Activated CD8-positive, alpha-beta memory T cell treated with anti-CD3 and anti-CD28 coated beads, Interleukin-2, amount 10 ng/mL, durations not matched to agents 7 days and 5 days (primary cell): ENCODE data around the gene PDK2. TPM values are rescaled to one million over a fixed set of nuclear protein-coding genes. Genes with fewer than 3 reads are reported as not detected.

Experiments used
- ATAC-seq: fragments of 150-1000 bp; cut with Tn5 transposase; one replicate; pipeline ENCODE4 v1.10.0; 2021; ENCODE audit warnings: moderate library complexity
- CTCF ChIA-PET: fragments of 350-600 bp; sonication (Branson Sonifier 250); formaldehyde crosslinking; loops from one replicate; lab custom pipeline; 2021; ENCODE audit warnings: antibody characterized with exemption; lab: Charles Lee
- DNase-seq: peaks from one replicate; pipeline ENCODE4 v3.0.0-alpha.2; 2020
- H3K27ac Mint-ChIP-seq: one replicate; pipeline ENCODE4 v1.8.0; 2021; ENCODE audit warnings: mild to moderate bottlenecking, mixed read lengths
- H3K27me3 Mint-ChIP-seq: one replicate; pipeline ENCODE4 v1.8.0; 2021; ENCODE audit warnings: mixed read lengths
- H3K36me3 Mint-ChIP-seq: one replicate; pipeline ENCODE4 v1.8.0; 2021; ENCODE audit warnings: mild to moderate bottlenecking, mixed read lengths
- H3K4me1 Mint-ChIP-seq: one replicate; pipeline ENCODE4 v1.8.0; 2021; ENCODE audit warnings: mixed read lengths
- H3K4me3 Mint-ChIP-seq: one replicate; pipeline ENCODE4 v1.8.0; 2021; ENCODE audit warnings: mild to moderate bottlenecking, moderate library complexity, mixed read lengths
- H3K9me3 Mint-ChIP-seq: one replicate; pipeline ENCODE4 v1.8.0; 2022; ENCODE audit warnings: low read depth, mixed read lengths
- total RNA-seq, 2 experiments: library from RNA; stranded (reverse); gene quantifications; one replicate each; pipeline ENCODE4 v1.2.3, GENCODE V29; 2021

Gene PDK2
- total RNA-seq, 2 experiments from 2014 or later: 13.6 to 20.9 TPM

- peaks cover 11% of the 10 kb centered on the region for H3K36me3 Mint-ChIP-seq
- no peak for DNase-seq
- peaks cover 3% of the 10 kb centered on the region for H3K9me3 Mint-ChIP-seq
- H3K27ac Mint-ChIP-seq: no peak overlapping the region
- H3K4me3 Mint-ChIP-seq: no peak overlapping the region
- no peak for ATAC-seq
- peaks cover 2% of the 10 kb centered on the region for H3K4me1 Mint-ChIP-seq
- CTCF ChIA-PET: interaction anchor here (1.2 to 2.8 kb wide), 3 partner anchors 12 to 41 kb away, joined by 3 to 8 read pairs (median 5); partner anchors contain the start of gene ITGA3
- H3K27me3 Mint-ChIP-seq: no peaks in the 10 kb centered on the region
Measured at GRCh38 chr17:50075446-50076032, 19.6 kb upstream of the PDK2 start.

GRCh38 chr17:50076221-50076590 is 18.9 kb upstream of the PDK2 start:
- CTCF ChIA-PET: interaction anchor here (1.2 to 1.4 kb wide), 2 partner anchors 11 to 41 kb away, joined by 3 to 5 read pairs; no protein-coding TSS in a partner anchor
- peaks cover 2% of the 10 kb centered on the region for H3K4me1 Mint-ChIP-seq
- H3K36me3 Mint-ChIP-seq: peaks cover 8% of the 10 kb centered on the region
- peaks cover 3% of the 10 kb centered on the region for H3K9me3 Mint-ChIP-seq
- no peak for ATAC-seq
- no peaks in the 10 kb centered on the region for H3K27me3 Mint-ChIP-seq
- DNase-seq: no peak
- no peak overlapping the region for H3K4me3 Mint-ChIP-seq
- H3K27ac Mint-ChIP-seq: no peak overlapping the region

GRCh38 chr17:50076591-50077235 is 18.4 kb upstream of the PDK2 start:
- H3K4me3 Mint-ChIP-seq: no peak overlapping the region
- peaks cover 2% of the 10 kb centered on the region for H3K4me1 Mint-ChIP-seq
- peaks cover under 1% of the 10 kb centered on the region for H3K9me3 Mint-ChIP-seq
- DNase-seq (no peak), ATAC-seq (no peak)
- no peak overlapping the region for H3K27ac Mint-ChIP-seq
- peaks cover 6% of the 10 kb centered on the region for H3K36me3 Mint-ChIP-seq
- no peaks in the 10 kb centered on the region for H3K27me3 Mint-ChIP-seq
- CTCF ChIA-PET: interaction anchor here (1.2 to 2.9 kb wide), 4 partner anchors 11 to 42 kb away, joined by 3 to 16 read pairs (median 6); no protein-coding TSS in a partner anchor

DNA sequence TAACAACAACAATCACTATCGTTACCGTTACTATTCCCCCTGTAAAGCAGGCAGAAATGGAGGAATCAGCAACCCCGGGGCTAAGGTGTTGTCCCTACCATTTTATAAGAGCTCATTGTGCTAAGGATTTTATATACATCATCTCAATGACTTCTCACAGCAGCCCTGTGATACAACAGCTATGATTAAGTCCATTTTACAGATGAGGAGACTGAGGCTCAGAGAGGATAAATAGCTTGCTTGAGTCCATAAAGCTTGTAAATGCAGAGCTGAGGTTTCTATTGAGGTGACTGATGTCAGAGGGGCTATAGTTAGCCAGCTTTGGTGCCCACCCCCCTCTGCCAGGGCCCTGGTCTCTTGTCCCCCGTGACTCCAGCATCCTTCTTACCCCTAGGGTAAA is 16.7 kb upstream of the PDK2 start:
- Mint-ChIP-seq H3K9me3 (no peaks in the 10 kb centered on the region), H3K36me3 (peaks cover 3% of the 10 kb centered on the region), H3K27me3 (no peaks in the 10 kb centered on the region), H3K4me3 (no peak overlapping the region), H3K27ac (no peak overlapping the region), H3K4me1 (no peaks in the 10 kb centered on the region)
- ATAC-seq (no peak), DNase-seq (no peak)
- CTCF ChIA-PET: interaction anchor here (0.8 to 2.9 kb wide), 5 partner anchors 9 to 80 kb away, joined by 3 to 16 read pairs (median 8); partner anchors contain the start of gene ITGA3

DNA sequence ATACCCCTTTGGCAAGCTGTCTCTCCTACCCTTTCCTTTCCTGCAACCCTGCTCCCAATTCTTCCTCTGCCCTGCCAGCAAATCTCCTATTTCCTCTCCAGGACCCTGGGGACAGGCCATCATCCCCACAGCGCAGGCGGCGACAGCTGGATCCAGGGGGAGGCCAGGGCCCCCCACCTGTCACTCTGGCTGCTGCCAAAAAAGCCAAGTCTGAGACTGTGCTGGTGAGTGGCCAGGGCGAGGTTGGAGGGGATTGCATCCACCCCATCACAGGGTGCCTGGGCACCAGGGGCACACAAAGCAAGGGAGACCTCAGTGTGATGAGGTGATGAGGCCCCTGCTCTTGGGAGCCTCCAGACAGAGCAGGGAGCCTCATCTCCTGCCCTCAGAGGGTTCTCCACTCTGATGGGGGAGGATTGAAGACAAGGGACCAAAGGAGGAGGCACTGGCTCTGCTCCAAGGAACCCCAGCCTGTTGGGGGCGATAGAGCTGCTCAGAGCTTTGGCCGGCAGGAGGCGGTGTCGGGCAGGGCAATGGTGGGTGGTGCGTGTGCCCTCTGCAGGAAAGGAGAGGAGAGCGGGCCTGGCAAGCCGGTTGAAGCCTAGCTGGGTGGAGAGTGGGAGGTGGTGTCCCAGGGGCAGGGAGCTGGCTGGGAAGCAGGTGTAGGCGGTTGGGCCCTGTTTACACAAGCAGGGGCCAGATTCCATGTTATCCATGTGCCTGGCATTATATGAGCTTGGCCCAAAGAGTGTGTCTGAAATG is 15.6 kb upstream of the PDK2 start:
- Mint-ChIP-seq H3K27me3 (no peaks in the 10 kb centered on the region), H3K4me1 (no peaks in the 10 kb centered on the region), H3K9me3 (no peaks in the 10 kb centered on the region), H3K36me3 (peaks cover 3% of the 10 kb centered on the region), H3K27ac (no peak overlapping the region), H3K4me3 (no peak overlapping the region)
- CTCF ChIA-PET: interaction anchor here (0.7 to 2.9 kb wide), 8 partner anchors 8 to 81 kb away, joined by 3 to 16 read pairs (median 4); partner anchors contain the start of gene ITGA3
- no peak for DNase-seq
- ATAC-seq: peak; percentile 23

DNA sequence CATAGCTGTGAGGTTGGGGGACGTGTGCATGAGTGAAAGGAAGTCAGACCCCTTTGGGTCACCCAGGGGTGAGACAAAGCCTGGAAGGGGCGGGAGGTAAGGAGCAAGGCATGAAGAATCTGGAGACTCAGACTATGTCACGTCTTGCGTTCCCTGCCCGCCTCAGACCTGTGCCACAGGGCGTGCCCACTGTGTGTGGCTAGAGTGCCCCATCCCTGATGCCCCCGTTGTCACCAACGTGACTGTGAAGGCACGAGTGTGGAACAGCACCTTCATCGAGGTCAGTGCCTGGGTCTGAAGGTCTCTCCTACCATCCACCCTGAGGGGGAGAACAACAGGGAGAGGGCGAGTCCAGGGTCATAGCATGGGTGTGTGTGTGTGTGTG is 15.1 kb upstream of the PDK2 start:
- H3K27me3 Mint-ChIP-seq: no peaks in the 10 kb centered on the region
- ATAC-seq (no peak), DNase-seq (no peak)
- H3K27ac Mint-ChIP-seq: no peak overlapping the region
- no peak overlapping the region for H3K4me3 Mint-ChIP-seq
- H3K36me3 Mint-ChIP-seq: peaks cover 3% of the 10 kb centered on the region
- H3K9me3 Mint-ChIP-seq: no peaks in the 10 kb centered on the region
- H3K4me1 Mint-ChIP-seq: no peaks in the 10 kb centered on the region
- CTCF ChIA-PET: interaction anchor here (0.7 to 1.6 kb wide), 4 partner anchors 13 to 64 kb away, joined by 3 to 4 read pairs (median 4); partner anchors contain the start of gene ITGA3

DNA sequence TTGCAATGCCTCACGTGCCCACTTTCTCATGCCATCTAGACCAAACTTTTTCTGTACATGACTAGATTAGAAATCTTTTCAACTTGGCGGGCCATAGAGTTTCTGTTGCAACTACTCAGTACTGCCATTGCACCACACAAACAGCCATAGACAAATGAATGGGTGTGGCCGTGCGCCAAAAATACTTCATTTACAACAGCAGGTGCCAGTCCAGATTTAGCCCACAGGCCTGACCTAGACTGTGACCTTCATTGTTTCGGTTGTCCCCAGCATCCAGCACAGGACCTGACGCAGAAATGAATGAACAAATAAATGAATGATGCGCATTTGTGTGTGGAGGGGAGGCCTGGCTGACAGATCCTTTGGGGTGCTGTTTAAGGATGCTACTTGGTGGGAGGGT is 14.3 kb upstream of the PDK2 start:
- Mint-ChIP-seq H3K9me3 (no peaks in the 10 kb centered on the region), H3K4me3 (no peak overlapping the region), H3K27me3 (no peaks in the 10 kb centered on the region), H3K27ac (no peak overlapping the region), H3K36me3 (peaks cover 3% of the 10 kb centered on the region), H3K4me1 (no peaks in the 10 kb centered on the region)
- CTCF ChIA-PET: interaction anchor here (1.4 to 2.1 kb wide), 3 partner anchors 13 to 54 kb away, joined by 4 to 9 read pairs (median 4); no protein-coding TSS in a partner anchor
- DNase-seq: no peak
- no peak for ATAC-seq

DNA sequence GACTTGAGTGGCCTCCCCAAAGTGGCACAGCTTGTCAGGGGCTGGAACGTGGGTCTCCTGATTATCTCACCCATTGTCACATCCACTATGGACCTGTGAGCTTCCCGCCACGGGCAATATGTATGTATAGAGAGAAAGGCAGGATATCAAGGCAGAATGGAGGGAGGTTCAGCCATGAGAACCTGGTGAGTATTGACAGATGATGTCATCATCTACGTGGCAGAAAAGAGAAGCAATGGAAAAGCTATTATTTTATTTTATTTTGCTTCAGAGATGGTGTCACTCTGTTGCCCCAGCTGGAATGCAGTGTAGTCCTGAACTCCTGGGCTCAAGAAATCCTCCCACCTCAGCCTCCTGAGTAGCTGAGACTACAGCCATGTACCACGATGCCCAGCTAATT is 13.4 kb upstream of the PDK2 start:
- Mint-ChIP-seq H3K4me1 (no peaks in the 10 kb centered on the region), H3K9me3 (no peaks in the 10 kb centered on the region), H3K27me3 (no peaks in the 10 kb centered on the region), H3K27ac (no peak overlapping the region), H3K4me3 (no peak overlapping the region), H3K36me3 (peaks cover 3% of the 10 kb centered on the region)
- CTCF ChIA-PET: interaction anchor here (1.2 to 2.1 kb wide), 4 partner anchors 9 to 25 kb away, joined by 3 to 9 read pairs (median 6); no protein-coding TSS in a partner anchor
- DNase-seq (no peak), ATAC-seq (no peak)

DNA sequence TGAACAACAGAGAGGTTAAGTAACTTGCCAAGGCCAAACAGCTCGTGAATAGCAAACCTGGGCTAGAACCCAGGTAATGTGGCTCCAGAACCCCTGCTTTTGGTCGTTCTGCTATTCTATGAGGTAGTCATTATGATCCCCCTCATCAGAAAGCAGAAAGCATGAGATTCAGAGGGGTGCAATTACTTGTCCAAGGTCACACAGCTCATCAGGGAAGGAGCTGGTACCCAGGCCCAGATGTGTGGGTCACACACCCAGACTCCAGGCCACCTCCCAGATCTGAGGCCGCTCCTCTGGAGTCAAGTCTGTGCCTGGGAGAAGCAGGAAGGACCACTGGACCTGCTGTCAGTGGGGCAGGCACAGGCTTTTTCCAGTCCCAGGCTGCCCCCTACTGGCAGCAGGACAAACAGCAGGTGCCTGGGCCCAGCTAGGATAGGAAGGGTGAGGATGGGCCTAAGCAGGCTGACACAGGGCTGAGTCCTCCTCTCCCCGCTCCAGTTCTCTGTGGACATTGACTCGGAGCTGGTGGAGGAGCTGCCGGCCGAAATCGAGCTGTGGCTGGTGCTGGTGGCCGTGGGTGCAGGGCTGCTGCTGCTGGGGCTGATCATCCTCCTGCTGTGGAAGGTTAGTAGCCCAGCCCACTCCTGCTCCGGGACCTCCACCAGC is 7.8 kb upstream of the PDK2 start:
- Mint-ChIP-seq H3K27ac (no peak overlapping the region), H3K4me3 (no peak overlapping the region), H3K27me3 (no peaks in the 10 kb centered on the region), H3K9me3 (no peaks in the 10 kb centered on the region), H3K4me1 (no peaks in the 10 kb centered on the region), H3K36me3 (no peaks in the 10 kb centered on the region)
- CTCF ChIA-PET: interaction anchor here (0.5 to 3.2 kb wide), 41 partner anchors 9 to 530 kb away, joined by 3 to 149 read pairs (median 5); partner anchors contain the start of genes ITGA3 and PDK2
- DNase-seq: peak; percentile 86
- peak; percentile 90 for ATAC-seq

- Mint-ChIP-seq H3K27ac (no peak overlapping the region), H3K36me3 (no peaks in the 10 kb centered on the region), H3K4me3 (no peak overlapping the region), H3K27me3 (no peaks in the 10 kb centered on the region), H3K4me1 (no peaks in the 10 kb centered on the region), H3K9me3 (no peaks in the 10 kb centered on the region)
- DNase-seq (no peak), ATAC-seq (no peak)
- CTCF ChIA-PET: interaction anchor here (0.5 to 3.2 kb wide), 39 partner anchors 10 to 531 kb away, joined by 3 to 149 read pairs (median 5); partner anchors contain the start of genes ITGA3 and PDK2
Measured at GRCh38 chr17:50087912-50088405, 7.2 kb upstream of the PDK2 start.

DNA sequence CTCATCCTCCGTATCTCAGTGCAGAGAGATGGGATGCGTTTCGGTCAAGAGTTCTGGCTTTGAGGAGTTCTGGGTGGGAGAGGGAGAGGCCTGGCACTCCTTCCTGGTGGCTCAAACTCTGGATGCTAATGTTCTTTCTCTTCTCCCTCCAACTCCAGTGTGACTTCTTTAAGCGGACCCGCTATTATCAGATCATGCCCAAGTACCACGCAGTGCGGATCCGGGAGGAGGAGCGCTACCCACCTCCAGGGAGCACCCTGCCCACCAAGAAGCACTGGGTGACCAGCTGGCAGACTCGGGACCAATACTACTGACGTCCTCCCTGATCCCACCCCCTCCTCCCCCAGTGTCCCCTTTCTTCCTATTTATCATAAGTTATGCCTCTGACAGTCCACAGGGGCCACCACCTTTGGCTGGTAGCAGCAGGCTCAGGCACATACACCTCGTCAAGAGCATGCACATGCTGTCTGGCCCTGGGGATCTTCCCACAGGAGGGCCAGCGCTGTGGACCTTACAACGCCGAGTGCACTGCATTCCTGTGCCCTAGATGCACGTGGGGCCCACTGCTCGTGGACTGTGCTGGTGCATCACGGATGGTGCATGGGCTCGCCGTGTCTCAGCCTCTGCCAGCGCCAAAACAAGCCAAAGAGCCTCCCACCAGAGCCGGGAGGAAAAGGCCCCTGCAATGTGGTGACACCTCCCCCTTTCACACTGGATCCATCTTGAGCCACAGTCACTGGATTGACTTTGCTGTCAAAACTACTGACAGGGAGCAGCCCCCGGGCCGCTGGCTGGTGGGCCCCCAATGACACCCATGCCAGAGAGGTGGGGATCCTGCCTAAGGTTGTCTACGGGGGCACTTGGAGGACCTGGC is 6.0 kb upstream of the PDK2 start:
- ATAC-seq: no peak
- CTCF ChIA-PET: interaction anchor here (2.9 to 3.2 kb wide), 2 partner anchors 9 to 32 kb away, joined by 35 to 42 read pairs; partner anchors contain the start of genes ITGA3 and PDK2
- DNase-seq: no peak
- H3K27ac Mint-ChIP-seq: no peak overlapping the region
- peaks cover 2% of the 10 kb centered on the region for H3K4me1 Mint-ChIP-seq
- no peaks in the 10 kb centered on the region for H3K9me3 Mint-ChIP-seq
- H3K4me3 Mint-ChIP-seq: no peak overlapping the region
- H3K36me3 Mint-ChIP-seq: no peaks in the 10 kb centered on the region
- no peaks in the 10 kb centered on the region for H3K27me3 Mint-ChIP-seq

DNA sequence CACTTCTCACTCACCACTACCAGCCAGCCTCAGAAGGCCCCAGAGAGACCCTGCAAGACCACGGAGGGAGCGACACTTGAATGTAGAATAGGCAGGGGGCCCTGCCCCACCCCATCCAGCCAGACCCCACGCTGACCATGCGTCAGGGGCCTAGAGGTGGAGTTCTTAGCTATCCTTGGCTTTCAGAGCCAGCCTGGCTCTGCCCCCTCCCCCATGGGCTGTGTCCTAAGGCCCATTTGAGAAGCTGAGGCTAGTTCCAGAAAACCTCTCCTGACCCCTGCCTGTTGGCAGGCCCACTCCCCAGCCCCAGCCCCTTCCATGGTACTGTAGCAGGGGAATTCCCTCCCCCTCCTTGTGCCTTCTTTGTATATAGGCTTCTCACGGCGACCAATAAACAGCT is 5.1 kb upstream of the PDK2 start:
- peaks cover 8% of the 10 kb centered on the region for H3K4me1 Mint-ChIP-seq
- no peak for DNase-seq
- no peak overlapping the region for H3K27ac Mint-ChIP-seq
- H3K36me3 Mint-ChIP-seq: no peaks in the 10 kb centered on the region
- no peaks in the 10 kb centered on the region for H3K9me3 Mint-ChIP-seq
- no peak for ATAC-seq
- no peak overlapping the region for H3K4me3 Mint-ChIP-seq
- CTCF ChIA-PET: interaction anchor here (5.3 kb wide), 1 partner anchor 63 kb away, joined by 58 read pairs; no protein-coding TSS in a partner anchor
- no peaks in the 10 kb centered on the region for H3K27me3 Mint-ChIP-seq
